NCI-H2081 (cell line): Measurements from ENCODE around the gene USP8.
"Not testable (repeated sequence)": the region's sequence is repeated elsewhere in the genome, so short reads cannot be mapped to it uniquely, and the experiment has no call there.

Source experiments
- DNase-seq, 2 experiments: peaks; one replicate each; lab custom pipeline; 2025; lab: John Stamatoyannopoulos, UW

The USP8 gene

DNA sequence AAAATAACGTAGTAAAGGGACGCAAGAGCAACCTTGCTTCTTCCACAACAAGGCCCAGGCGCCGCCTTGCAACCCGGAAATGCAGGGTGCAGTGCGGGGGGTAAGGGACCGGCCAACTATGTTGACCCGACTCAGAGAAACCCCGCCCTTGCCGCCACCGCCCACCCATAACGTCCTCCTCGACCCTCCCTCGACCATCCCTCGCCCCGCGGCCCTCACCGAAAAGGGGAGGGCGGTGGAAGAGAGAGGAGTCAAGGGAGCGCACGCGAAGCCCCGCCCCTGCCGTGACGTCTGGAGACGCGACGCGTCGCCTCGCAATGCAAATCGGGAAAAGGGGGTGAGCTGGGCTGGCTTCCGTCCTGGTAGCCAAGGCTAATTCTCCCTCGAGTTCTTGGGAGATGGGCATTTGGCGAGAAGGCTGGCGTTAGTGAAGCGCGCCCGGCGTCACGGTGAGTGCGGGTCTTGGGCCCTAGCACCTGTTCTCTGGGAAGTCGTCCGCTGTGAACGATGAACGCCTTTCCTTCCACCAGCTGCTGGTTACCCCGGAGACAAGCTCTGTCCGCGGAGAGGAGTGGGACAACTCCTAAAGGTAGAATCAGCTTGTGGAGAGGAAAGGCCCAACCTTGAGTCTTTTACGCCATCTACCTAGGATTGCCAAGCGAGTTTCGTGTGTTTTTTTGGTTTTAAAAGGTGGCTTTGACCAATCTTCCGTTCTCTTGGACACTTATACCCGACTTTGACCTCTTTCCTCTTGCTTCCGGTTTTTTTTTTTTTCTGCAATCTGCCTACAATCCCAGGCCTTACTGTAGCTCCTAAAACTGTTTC is at the start of gene USP8:
USP8 (plus strand) TSS at position 340 of the 825 bp plus-strand sequence. CDS start 14,669 bp downstream, outside the sequence.
- peak; percentile 98 for DNase-seq

DNA sequence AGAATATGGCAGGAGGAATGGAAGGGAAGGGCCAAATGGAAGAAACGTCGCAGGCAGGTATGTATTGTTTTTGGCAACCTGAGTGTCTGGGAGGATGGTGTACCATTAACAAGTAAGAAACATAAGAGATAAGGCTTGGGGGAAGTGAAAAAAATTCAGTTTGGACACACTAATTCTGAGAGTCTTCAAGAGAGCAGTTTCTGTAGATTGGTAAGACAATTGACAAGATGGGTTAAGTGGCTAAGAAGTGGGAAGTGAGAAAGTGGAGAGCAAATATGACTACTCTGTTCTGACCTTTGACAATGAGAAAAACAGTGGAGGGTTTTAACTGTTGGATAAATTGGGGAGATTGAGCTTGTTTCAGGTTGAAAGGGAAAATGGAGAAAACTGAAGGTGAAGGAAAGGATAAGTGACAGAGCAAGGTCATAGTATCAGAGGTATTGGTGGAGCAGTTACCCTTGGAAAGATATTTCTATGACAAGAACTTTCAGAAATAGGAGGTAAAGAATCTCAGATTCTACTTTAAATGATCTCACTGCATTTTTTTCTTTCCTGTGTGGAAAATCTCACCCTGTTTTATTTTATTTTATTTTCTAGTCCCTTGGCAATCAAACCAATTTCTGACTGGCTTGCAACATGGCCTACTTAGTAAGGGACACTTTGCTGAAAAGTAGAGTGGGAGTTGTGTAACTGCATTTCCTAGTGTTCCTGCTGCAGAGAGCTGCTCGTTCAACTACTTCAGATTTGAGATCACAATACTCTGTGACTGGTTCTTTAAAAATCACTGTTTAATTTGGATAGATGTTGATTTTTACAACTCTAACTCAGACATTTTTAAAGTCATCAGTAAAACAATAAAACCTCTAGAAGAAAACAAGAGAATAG is 46.1 kb upstream of the USP8 start:
- no peak for DNase-seq

DNA sequence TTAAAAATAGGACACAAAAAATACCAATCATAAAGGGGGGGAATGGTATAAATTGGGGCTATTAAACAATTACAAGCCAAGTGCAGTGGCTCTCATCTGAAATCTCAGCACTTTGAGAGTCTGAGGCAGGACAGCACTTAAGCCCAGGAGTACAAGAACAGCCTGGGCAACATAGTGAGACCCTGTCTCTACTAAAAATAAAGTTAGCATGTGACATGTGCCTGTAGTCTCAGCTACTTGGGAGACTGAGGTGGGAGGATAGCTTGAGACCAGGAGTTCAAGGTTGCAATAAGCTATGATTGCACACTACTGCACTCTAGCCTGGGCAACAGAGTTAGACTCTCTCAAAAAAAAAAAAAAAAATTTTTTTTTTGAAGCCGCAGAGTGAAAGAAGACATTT is 45.4 kb upstream of the USP8 start:
- DNase-seq: no peak

DNA sequence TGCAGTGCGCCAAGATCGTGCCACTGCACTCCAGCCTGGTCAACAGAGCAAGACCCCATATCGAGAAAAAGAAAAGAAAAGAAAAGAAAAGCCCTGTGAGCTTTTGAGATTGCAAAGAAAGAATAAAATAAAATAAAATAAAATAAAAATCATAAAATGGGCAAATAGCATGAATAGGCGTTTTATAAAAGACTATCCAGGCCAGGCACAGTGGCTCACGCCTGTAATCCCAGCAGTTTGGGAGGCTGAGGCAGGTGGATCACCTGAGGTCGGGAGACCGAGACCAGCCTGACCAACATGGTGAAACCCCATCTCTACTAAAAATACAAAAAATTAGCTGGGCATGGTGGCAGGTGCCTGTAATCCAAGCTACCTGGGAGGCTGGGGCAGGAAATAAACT is 44.8 kb upstream of the USP8 start:
- not testable (repeated sequence) for DNase-seq

DNA sequence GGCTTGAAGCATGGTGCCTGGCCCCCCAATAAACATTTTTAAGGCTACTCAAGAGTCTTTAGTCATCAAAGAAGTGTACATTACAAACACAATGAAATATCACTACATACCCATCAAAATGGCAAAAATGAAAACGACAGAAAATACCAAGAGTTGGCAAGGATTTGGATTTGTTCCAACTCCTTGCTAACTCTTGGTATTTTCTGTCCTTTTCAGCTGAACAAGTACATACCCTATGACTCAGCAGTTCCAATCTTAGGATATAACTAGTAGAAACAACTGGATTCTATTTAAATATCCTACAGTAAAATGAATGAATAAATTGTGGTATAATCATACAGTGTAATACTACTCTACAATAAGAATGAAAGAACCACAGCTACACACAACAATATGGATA is 44.1 kb upstream of the USP8 start:
- DNase-seq: no peak

DNA sequence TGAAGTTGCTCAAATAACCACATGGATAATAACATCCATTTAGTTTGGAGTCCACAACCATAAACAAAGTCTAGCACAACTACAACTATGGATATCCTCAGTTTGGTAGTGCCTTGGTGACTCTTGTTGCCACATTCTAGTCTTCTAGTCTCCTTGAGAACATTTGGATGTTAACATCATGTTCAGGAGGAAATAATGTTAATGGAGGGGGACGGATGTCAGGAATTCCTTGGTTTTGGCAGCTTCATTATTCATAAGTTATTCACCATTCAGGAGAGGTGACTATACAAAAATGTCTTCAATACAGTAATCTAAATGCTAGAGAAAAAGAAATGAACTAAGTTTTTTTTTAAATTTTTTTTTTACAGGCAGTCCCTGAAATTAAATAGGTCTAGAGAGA is 42.8 kb upstream of the USP8 start:
- no peak for DNase-seq

DNA sequence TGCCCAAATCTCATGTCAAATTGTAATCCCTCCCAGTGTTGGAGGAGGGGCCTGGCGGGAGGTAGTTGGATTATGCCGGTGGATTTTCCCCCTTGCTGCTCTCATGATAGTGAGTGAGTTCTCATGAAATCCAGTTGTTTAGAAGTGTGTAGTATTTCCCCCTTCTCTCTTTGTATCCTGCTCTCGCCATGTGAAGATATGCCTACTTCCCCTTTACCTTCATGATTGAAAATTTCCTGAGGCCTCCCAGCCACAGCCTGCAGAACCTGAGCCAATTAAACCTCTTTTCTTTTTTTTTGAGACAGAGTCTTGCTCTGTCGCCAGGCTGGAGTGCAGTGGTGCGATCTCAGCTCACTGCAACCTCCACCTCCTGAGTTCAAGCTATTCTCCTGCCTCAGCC is 41.8 kb upstream of the USP8 start:
- DNase-seq: not testable (repeated sequence)

DNA sequence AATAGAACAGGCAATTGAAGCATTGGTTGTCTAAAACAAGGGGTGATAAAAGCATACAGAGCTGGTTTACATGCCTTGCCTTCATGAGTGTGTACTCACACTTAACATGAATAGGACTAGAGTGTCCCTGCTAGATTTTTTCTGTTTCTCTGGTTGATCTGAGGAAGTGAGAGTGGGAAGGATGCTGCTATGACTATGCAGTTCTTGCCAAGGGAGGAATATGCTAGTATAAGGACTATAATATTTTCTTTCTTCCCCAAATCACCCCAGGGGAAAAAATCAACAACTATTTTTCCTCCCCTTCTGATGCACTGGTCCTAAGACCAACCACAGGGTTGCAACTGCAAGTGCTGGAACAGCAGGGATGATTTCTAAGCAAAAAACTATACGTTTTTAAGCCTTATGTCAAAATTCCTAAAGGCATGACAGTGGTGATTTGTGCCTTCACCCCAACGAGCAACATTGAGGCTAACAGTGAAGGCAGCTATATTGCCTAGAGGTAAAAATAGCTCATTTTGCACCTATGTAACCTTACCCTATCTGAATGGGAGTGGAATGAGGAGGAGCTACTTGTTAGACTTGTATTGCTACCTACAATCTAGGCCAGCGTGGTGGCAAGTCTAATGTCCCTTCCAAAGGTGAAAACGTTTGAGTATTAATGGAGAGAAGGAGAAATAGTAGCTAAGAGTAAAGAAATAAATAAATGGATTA is 33.5 kb upstream of the USP8 start:
- DNase-seq: no peak

DNA sequence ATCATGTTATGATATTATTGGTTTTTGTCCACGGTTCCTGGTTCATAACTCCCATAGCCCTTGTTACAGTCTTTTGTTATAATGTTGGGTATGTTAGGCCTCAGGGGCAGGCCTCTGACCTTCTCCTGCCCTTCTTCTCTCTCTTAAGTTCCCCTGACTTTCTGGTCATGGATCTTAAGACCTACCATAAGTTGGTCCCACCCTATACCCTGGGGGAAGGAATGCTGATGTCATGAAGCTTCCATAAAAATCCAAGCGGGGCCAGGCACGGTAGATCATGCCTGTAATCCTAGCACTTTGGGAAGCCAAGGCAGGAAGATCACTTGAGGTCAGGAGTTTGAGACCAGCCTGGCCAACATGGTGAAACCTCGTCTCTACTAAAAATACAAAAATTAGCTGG is 32.6 kb upstream of the USP8 start:
- DNase-seq: not testable (repeated sequence)

DNA sequence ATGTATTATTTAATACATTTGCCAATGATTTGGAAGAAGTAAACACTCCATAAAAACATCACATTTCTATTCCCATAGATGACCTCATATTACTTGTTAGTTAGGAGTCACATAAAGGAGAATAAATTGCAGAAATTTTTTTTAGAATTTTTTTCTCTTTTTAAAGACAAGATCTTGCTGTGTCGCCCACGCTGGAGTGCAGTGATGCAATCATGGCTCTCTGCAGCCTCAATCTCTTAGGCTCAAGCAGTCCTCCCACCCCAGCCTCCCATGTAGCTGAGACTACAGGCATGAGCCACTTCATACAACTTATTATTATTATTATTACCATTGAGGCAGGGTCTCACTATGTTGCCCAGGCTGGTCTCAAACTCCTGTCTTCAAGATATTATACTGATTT is 12.3 kb upstream of the USP8 start:
- no peak for DNase-seq

DNA sequence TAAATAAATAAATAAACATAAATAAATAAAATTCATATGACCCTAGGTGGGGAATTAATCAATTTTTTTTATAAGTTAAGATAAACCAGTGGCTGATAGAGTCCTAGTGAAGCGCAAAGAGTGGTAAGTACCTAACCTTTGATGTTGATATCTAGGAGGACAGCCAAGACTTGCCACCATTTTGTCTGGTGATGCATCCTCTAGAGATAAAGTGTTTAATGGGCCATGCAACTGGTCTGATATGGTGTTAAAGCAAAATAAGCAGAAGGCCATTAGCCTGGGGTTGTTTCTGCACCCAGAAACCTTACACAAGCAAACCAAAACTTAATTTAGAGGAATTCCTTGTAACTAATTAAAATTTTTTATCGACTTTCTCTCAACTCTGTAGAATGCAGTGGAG is 9.6 kb upstream of the USP8 start:
- no peak for DNase-seq

DNA sequence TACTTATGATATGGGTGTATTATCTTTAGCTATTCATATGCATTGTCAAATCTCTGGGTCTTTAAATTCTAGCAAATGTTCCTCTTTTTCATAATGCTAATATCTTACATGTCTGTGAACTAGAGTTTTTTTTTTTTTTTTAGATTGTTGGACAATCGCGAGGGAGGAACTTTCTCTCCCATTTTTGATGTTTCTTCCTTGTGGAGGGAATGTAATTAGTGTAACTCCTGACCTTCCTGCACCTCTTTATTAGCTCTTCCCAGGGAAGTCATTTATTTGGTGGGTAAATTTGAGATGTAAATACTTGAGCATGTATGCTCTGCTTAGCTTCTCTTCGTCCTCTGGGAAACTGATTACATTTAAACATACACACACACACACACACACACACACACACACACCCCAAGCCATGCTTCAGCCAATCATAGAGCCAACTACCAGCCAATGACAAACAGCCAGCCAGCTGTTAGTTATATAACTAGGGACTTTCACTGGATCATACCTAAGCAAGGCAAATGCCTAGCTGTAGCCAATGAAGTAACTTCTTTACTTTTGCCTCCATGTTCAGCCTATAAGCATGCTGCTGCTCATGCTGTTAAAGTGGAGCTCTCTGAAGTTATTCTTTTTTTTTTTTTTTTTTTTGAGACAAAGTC is 8.3 kb upstream of the USP8 start:
- DNase-seq: no peak

DNA sequence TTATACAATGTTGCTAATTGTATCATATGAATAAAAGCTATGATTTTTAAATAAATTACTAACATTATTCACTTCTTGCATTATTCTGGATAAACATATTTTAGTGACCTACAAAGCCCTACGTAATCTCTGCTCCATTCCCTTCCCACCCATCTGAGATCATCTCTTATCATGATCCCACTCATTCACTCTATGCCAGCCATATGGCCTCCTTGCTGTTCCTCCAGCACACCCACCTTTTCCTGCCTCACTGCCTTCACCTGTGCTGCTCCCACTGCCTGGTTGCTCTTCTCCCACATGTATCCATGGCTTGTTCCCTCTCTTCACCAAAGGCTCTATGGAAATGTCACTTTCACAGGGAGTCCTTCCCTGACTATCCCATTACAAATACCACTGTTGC is 7.3 kb upstream of the USP8 start:
- DNase-seq: no peak

DNA sequence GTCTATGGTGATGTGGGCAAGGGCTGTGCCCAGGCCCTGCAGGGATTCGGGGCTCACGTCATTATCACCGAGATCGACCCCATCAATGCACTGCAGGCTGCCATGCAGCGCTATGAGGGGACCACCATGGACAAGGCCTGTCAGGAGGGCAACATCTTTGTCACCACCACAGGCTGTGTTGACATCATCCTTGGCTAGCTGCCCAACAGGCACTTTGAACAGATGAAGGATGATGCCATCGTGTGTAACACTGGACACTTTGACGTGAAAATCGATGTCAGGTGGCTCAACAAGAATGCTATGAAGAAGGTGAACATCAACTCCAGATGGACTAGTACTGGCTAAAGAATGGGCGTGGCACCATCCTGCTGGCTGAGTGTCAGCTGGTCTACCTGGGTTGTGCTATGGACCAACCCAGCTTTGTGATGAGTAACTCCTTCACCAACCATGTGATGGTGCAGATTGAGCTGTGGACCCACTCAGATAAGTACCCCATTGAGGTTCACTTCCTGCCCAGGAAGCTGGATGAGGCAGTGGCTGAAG is 6.1 kb upstream of the USP8 start:
- DNase-seq: no peak

DNA sequence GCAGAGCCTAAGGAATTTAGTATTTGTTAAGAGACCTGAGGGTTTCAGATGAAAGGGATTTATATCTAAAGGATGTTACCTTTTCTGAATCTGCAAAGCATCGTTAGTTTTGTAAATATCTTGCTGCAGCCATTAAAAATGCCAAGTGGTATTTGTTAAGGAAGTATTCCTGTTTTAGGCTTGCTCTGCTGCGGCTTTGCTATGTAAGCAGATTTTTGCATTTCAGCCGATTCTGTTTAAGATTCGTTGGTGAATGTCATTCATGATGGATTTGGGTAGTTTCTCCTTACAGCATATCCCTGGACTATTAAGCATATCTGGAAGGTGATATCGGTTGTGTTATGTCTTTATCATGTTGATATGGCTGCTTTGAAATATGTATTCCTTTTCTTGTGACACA is 1.0 kb downstream of the USP8 start:
- no peak for DNase-seq

DNA sequence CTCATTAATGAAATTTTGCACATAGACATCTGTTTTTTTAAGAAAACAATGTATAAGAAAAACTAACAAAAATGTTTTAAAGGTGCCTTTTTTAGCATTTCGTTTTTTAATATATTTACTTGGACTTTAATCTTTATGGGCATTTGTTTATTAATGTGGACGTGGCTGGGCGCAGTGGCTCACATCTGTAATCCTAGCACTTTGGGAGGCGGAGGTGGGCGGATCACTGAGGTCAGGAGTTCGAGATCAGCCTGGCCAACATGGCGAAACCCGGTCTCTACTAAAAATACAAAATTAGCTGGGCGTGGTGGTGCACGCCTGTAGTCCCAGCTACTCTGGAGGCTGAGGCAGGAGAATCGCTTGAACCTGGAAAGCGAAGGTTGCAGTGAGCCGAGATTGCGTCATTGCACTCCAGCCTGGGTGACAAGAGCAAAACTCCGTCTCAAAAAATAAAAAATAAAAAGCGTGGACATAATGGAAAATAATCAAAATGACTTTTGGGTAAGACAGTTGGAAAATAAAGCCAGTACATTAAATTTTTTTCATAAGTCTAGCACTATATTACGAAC is 1.6 kb downstream of the USP8 start:
- DNase-seq: not testable (repeated sequence)

DNA sequence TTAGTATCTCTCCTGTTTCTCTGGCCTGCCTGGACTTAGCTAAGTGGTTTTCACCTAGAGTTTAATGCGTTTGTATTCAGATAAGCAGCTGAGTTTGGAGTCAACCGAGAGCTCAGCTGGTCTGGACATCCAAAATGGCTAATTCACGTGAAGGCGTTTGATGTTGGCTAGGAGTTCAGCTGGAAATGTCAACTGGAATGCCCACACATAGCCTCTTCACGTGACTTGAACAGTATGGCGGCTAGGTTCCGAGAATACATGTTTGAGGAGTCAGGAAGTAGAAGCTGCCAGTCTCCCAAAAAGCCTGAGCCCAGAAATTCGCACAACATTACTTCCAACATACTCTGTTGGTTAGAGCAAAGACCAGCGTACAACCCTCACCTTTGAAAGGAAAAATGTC is 2.2 kb downstream of the USP8 start:
- no peak for DNase-seq

DNA sequence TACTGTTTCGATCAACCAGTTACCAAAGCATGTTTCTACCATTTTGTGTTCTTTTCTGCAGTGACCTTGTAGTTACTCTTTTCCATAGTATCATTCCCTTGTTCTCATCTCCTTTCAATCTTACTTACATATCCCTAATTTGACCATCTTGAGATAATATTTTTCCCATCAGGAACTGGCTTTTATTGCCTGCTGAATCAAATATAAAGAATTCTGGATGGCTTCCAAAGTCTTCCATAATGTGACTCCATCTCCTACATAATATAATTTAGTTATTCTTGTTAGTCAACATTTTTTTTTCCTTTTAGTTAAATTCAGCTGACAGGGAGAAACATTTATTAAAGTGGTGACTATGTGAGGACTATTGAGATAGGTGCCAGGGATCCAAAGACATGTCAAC is 7.0 kb downstream of the USP8 start:
- DNase-seq: no peak

DNA sequence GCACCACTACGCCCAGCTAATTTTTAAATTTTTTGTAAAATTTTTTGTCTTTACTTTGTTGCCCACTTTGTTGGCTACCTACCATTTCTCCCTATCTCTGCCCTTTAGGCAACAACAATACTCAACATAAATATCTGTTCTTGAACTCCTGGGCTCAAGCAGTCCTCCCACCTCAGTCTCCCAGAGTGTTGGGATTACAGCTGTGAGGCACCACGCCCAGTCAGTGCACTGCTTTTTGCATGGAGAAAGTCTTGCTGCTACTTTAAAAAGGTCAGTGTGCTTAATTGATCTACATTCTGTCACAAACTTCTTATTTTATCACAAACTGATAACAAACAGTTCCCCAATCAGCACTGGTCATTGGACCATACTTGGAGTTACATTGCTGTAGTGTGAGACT is 8.0 kb downstream of the USP8 start:
- DNase-seq: no peak

DNA sequence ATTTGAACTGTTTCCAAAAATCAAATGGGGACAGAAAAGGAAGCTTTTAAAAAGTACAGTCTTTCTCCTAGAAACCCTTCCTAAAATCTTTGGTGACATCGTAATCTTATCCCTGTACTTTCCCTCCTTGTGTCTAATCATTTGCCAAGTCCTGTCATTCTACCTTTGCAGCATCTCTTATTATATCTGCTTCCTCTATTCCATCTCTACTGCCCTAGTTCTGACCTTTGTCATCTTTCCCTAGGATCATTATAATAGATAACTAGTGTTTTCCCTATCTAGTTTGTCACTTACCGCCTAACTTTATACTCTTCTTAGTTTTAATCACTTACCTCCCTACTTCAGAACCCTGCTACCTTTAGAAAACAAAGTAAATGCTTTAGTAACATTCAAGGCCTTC is 11.6 kb downstream of the USP8 start:
- no peak for DNase-seq

DNA sequence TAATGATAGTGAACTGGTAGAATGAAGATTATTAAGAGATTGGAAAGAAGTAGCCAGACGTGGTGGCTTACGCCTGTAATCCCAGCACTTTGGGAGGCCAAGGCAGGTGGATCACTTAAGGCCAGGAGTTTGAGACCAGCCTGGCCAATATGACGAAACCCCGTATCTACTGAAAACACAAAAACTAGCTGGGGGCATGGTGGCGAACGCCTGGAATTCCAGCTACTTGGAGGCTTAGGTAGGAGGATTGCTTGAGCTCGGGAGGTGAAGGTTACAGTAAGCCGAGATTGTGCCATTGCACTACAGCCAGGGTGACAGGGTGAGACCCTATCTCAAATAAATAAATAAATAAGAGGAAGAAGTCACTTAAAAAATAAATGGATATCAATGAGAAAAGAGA is 14.0 kb downstream of the USP8 start:
- no peak for DNase-seq
